HG02870 (cell line): ENCODE data around the gene TBXAS1.

Experiments
- ATAC-seq: cut with Tn5 transposase; IDR thresholded peaks from one replicate; pipeline ENCODE4 v1.9.1; 2021; ENCODE audit warnings: mild to moderate bottlenecking, moderate library complexity; ENCODE audit not compliant: unreplicated experiment

TBXAS1 gene

DNA sequence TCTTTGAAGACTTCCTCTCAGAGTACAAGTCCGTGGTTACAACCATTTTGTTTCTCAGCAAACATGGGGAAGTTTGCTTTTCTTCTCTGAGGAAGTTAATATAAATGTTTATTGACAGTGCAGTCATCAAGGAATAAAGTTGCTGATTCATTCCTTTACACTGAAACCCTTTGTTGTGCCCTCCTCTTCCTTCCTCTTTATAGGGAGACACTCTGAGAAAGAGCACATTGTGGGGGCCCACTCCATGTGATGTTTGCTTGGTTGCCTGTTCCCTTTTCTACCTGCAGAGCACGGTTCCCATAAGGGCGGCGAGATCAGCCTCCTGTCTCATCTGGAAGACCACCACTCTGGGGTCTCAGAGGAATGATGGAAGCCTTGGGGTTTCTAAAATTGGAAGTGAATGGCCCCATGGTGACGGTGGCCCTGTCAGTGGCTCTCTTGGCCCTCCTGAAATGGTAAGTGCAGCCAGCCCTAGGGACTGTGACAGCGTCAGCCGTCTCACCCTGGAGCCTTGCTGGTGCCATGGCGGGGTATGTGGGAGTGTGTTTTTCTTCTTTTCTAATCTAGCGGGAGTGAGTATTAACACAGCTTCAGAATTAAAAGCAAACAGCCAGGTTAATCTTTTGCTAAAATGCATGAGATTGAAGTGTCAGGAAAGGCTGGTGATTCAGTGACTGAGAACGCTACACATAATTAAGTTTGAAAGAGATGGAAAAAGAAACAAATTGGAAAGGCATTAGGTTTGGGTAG, at the start of gene TBXAS1:
Gene TBXAS1 (plus strand): TSS at position 240 of the 750 bp plus-strand sequence. CDS start 127 bp downstream, at position 367.
- ATAC-seq = no peak

DNA sequence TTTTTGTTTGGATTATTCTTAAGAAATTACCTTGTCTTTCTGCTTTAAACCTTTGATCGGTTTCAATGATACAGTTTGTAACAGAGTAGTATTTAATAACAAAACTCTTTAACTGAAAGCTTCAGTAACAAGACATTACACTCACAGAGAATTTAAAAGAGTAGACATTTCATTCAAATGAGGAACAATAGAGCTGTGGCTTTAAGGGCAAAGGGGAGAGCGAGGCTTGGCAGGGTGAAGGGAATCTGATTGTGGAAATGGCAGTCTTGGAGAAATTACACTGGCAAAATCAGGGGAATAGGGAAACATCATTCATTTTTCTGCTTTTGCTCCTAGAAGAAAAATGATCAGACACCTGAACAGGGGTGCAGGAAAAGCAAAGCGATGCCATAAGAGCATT, 46.1 kb upstream of the TBXAS1 start:
- ATAC-seq = no peak

DNA sequence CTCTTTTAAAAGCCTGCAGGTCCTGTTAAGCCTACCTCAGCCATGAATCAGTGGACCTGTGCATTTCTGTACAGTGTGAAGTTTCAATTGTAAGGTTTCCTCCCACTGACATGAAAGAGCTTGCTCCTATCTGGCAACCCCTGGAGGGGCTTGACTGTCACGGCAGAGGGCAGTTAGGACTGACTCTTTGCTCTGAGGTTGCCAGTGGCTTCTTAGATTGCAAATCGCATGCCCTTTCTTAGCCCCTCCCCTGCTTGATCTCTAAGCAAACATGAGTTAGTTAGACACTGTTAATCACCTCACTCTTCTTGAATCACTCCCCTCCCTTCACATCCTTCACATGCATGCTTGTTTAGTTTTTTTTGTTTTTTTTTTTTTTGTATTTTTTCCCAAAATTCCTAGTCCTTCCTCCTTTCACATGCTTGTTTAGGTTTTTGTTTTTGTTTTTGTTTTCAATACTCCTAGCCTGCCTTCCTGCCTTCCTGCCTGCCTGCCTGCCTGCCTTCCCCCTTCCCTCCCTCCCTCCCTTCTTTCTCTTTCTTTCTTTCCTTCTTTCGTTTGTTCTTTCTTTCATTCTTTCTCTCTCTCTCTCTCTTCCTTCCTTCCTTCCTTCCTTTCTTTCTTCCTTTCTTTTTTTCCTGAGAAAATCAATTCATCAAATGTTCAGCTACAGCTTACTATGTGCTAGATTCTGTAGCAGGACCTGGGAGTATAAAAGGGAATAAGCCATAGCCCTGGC, 45.2 kb upstream of the TBXAS1 start:
- no peak for ATAC-seq

DNA sequence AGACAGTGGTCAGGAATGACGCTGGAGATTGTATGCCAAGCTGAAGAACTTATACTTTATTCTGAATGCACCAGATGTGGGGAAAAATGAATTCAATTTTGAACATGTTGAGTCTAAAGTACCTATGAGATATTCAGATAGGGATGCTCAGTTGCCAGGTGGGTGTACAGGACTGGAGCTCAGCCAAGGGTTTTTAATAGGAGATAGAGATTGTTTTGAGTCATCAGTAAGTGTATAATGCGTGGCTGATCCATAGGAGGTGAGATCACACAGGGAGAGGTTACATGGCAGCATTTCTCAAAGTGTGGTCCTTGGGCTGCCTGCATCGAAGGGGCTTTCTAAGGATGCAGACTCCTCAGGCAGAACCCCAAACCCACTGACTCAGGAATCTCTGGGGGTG, 44.4 kb upstream of the TBXAS1 start:
- ATAC-seq = no peak

DNA sequence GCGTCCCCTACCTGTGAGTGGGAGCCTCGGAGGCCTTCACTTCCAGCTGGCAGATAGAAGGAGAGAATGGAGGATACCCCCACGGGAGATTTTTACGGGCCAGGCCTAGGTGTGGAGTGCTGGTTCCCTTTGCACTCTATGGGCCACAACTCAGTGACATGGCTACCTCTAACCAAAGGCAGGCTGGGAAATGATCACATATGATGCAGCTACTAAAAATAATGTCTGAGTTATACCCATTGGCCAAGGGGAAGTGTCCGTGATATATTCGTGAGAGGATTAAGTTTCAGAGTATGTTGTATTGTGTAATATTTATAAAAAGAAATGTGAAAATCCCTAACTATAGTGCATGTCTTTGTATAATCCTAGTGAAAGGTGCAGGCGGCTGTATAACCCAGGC, 37.7 kb upstream of the TBXAS1 start:
- no peak for ATAC-seq

DNA sequence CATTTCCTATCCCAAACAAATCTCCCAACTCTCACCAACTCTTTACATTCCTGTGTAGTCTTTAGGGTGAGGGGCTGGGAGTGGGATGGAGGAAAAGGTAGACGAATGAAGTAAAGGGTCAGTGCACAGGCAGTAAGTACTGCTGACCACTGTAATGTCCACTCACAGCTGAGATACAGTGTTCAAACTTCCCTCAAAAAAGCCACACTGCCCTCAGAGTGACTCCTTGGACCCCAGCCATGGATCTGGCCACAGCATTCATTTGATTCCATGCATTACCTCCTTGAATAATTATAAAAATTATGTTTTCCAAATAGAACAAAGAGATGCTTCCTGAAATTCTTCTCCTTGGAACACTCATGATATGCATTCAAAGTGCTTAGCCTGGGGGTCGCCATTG, 31.5 kb upstream of the TBXAS1 start:
- no peak for ATAC-seq

DNA sequence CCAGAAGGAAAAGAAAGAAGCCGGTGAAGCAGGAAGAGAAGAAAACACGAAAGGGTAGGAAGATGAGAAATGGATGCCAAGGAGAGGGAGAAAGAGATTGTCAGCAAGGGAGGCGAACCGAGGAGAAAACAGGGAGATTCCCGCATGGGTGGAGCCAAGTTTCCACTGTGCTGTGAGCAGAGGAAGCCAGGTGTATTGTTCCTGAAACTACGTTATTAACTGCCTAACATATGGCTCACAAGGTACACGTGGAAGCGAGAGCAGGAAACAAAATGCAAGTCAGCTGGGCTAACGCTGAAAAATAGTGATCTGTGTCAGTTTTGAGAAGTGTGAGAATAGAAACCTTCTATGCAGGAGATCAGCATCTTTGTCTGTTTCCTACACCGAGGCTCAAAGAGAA, 30.8 kb upstream of the TBXAS1 start:
- peak; percentile 84 for ATAC-seq

DNA sequence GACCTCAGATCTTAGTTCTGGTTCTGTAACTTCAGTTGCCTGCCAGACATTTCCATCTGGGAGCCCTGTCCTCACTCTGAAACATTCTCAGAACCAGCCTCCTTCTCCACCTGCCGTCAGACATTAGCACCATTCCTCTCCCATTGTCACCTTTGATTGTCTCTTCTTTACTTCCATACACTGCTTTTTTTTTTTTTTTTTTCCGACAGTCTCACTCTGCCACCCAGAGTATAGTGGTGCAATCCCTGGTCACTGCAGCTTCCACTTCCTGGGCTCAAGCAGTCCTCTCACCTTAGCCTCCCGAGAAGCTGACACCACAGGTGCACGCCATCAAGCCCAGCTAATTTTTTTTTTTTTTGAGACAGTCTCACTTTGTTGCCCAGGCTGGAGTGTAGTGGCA, 30.2 kb upstream of the TBXAS1 start:
- no peak for ATAC-seq

DNA sequence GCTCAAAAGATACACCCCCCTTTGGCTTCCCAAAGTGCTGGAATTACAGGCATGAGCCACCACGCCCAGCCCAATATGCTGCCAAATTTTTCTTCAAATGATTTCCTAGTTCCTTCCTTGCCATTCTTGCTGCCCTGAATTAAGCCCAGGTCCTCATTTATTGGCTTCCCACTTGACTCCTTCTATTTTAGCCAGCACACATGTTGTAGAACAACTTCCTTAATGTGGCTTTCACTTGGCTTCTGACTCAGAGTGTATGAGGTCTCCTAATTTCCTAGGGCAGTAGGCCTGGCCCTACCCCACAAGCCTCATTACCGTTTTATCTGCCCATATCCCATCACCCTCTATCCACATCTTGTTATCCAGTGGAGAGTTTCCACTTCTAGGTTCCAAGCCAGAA, 29.5 kb upstream of the TBXAS1 start:
- ATAC-seq = peak; percentile 52

DNA sequence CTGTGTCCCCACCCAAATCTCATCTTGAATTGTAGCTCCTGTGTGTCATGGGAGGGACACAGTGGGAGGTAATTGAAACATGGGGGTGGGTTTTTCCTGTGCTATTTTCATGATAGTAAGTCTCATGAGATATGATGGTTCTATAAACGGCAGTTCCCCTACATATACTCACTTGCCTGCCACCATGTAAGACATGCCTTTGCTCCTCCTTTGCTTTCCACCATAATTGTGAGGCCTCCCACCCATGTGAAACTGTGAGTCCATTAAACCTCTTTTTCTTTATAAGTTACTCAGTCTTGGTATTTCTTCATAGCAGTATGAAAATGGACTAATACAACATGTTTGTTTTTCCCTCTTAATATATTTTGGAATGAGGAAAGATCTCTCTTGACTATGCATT, 24.5 kb upstream of the TBXAS1 start:
- ATAC-seq = no peak

DNA sequence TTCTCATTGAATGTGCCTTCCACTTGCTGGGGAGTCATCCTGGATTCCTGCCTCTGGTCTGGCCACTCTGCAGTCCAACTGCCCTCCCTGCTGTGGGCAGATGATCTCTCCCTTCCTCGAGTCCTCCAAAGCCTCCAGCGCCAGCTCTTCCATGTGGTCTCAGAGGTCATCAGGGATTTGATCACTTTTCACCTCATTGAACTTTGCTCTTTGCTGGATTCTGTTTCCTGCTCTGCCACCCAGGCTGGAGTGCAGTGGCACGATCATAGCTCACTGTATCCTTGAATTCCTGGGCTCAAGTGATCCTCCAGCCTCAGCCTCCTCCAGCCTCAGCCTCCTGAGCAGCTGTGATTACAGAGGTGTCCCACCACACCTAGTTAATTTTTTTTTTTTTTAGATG, 22.1 kb upstream of the TBXAS1 start:
- no peak for ATAC-seq

DNA sequence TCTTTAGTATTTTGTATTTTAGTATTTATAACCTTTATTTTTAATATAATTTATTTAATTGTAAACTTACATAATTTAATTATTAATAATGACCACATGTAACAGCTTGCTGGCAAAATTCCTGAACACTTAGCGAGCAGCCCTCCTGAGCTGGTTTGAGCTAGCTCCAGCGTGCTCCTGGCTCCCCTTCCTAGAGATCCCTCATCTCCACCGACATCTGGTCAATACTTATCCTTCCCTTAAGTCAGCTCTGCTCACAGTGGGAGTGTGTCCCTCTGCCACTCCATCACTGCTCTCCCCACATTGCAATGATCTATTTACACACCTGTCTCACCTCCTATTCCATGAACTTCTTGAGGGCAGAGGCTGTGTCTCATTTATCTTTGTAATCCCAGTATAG, 20.6 kb upstream of the TBXAS1 start:
- ATAC-seq = no peak

DNA sequence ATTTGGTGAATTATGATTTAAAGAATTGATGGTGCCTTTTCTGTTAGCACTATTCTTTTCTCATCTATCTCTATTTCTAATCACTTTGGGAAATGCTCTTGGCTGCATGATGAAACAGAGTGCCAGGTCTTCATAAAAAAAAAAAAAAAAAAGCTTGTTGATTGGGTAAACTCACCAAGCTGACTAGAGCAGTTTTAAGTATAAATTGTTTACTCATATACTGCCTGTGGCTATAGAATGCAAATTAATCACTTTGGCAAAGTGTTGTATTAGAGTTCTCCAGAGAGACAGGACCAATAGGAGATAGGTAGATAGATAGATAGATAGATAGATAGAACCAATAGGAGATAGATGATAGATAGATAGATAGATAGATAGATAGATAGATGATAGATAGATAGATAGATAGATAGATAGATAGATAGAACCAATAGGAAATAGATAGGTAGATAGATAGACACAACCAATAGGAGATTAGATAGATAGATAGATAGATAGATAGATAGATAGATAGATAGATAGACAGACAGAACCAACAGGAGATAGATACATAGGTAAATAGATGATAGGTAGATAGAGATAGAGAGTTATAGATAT, 20.1 kb upstream of the TBXAS1 start:
- ATAC-seq = no peak

DNA sequence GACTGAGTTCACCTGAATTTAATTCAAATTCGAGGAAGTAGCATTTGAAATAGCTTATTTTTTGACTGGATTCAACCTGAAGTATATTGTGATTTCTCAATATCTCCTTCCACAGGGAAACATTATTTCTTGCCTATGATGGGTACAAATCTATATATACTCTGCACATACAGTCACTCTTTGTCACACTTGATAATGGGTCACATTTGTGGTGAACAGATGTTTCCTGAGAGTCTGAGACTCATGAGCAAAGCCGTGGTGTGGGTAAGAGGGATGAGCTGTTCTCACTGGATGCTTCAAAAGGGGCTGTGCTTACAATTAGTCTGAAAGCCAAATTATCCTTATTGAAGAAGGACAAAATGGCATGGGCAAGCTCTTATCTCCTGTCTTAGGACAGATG, 18.0 kb upstream of the TBXAS1 start:
- no peak for ATAC-seq

DNA sequence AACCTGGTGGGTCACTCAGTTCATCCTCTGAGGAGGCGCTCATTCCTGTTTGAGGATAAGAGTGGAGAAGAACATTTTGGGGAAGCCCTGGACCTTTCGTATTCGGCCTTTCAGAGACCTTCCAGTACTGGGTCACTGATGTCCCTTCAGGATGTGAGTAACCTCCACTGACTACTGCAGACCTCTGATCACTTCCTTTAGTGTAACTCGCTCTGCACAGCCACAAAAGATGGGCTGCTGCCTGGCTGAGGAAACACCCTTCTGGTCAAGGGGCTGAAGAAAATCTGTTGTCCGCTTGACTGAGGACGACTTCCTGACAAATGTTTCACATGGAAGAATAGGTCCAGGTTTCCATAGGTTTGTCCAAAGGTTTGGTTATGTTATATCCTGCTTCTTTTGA, 15.9 kb upstream of the TBXAS1 start:
- no peak for ATAC-seq

DNA sequence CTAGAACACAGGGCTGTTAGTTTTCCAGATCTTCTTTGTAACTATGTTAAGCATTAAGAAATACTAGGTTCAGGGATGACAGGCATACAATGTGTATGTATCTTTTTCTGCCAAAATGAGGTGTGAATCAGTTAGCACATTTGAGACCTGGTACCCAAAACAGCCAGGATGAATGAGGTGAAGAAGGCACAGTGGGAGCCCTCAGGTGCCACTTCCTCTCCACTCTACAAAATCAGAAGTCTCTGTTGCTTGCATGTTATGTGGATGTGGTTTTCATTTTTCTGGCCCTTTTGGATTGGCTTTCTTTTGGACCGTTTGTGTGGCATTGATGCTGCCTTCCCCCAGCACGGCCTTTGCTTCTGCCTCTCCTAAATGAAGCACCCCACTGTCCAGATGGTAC, 15.4 kb upstream of the TBXAS1 start:
- ATAC-seq = no peak

DNA sequence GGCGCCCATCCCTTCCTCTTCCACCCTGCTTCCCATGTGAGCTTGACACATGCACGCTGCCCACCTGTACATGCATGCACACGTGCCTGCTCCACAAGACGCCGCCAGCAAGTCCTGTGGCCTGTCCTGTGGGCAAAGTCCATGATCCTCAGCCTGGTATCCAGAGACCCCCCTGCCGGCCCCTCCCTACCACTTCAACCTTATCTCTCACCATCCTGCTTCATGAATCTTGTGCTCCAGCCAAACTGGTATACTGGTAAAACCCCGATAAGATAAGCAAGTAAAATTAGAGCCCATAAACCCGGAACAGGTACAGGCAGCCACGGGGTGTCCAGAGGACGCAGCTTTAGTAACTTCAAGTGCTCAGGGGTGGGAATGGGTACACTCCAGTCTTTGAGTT, 11.8 kb upstream of the TBXAS1 start:
- no peak for ATAC-seq

DNA sequence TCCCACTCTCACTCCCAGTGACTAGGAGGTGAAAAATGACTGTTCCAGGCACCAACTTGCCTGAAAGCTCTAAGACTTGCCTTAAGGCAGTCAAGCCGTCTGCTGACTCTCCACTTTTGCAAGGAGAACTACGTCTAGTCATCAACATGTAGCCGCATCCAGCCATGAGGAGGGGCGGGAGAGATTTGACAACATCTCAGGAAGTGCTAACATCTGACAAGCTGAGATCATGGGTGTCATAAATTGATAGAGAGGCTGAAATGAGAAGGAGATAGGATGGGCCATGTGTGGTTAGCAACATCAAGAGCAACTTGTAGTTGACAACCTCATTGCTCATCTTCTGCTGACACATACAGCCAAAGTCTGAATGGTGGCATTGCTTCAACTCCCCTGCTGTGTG, 9.0 kb upstream of the TBXAS1 start:
- ATAC-seq = no peak

DNA sequence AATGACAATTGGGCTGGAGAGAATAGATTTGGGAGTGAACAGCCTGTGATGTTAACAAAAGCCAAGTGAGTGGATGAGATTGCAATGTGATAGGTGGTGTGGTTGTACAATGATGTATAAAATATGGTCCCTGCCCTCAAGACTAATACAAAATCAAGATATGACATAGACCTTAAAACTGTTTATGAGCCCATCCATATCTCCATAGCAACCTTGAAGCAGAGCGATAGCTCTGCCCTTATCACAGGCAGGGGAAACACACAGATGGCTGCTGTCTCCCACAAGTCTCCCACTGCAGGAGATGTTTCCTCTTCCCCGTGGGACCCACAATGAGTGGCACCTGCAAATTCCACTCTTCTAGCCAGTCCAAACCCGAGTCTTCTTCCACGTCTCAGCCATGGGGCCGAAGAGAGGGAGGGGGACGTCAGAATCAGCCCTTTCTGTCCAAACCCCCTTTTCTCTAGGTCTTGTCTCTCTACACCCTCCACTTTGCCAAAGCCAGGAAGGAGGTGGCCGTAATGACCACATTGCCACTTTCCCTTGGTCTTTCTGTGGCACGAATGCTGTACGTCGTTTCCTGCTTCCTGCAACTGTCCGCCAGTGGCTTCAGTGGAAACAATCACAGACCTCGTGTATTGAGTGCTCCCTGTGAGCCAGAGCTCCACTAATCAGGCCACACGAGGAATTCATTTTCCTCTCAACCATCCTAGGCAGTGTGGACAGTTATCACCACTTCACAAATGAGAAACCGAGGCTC, 7.5 kb upstream of the TBXAS1 start:
- ATAC-seq = no peak

DNA sequence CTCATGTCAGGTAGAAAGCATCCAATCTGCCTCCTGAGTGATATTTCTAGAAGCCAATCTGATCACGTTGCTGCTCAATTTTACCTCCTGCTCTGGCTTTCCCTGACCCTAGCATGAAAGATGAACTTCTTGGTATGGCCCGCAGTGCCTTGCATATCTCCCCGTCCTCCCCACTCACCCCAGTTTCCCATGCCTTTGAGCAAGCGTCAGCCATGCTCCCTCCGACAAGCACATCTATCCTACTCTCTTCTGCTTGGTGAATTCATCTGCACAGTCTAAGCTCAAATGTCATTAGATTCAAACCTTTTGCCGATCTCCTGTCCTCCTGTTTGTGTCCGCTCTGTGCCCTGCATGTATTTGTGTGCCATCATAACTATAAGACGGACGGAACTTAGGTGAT, 6.2 kb upstream of the TBXAS1 start:
- ATAC-seq = no peak

DNA sequence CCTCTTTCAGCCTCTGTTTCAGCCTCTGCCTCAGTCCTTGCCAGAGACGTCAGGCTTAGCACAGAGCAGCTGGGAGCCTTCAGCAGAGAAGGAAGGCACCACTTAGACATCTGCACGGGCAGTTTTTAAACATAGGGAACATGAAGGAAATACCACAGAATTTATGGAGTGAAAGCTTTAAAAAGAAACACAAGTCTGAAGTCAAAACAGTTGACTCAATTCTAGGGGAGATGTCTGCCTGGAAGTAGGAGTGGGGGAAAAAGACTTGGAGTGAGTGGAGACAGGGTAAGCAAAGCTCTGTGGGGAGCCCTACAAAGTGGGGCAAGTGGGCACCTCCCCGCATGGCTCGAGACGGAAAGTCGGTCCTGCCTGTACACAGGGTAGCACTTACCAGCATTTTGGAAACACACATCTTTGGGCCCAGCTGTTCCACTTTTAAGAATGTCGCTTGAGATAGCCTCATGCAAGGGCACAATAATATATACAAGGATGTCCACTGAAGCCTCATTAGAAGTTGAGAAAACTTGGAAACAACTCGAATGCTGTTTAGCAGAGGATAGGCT, 5.0 kb upstream of the TBXAS1 start:
- no peak for ATAC-seq
